Common myeloid progenitor, CD34-positive (primary cell): ENCODE measurements around the gene TBRG1.
A peak's percentile ranks its signal among the peaks of the same experiment; 100 is the strongest.

Experiments
- CTCF ChIA-PET: fragments of 350-600 bp; sonication (Branson Sonifier 250); formaldehyde crosslinking; loops from one replicate; lab custom pipeline; 2021; ENCODE audit warnings: antibody characterized with exemption; lab: Charles Lee
- POLR2A ChIA-PET: fragments of 350-600 bp; sonication (Branson Sonifier 250); formaldehyde crosslinking; loops from one replicate; lab custom pipeline; 2021; ENCODE audit warnings: antibody characterized with exemption; lab: Charles Lee
- DNase-seq, 3 donors: peaks; one replicate each; pipeline versions ENCODE4 v3.0.0 to v3.0.0-alpha.2; 2013
- H3K27ac ChIP-seq, 2 experiments: 1 replicate in 1 of 2; 2 replicates in 1 of 2; pipeline ENCODE4 v1.7.0; 2013; ENCODE audit warnings: inconsistent platforms in 2 of 2, low read length in 2 of 2, mild to moderate bottlenecking in 2 of 2, low read depth in 1 of 2, moderate library complexity in 1 of 2; ENCODE audit not compliant: severe bottlenecking in 2 of 2, insufficient read depth in 1 of 2, poor library complexity in 1 of 2
- H3K27me3 ChIP-seq, 5 experiments: replicated peaks in 2 of 5; 1 replicate in 3 of 5; 2 replicates in 2 of 5; pipeline versions ENCODE4 v1.6.1 to v1.7.0; 2013; ENCODE audit warnings: low read length in 4 of 5, mild to moderate bottlenecking in 2 of 5, moderate library complexity in 2 of 5, inconsistent platforms in 1 of 5; ENCODE audit not compliant: insufficient read depth in 5 of 5, control insufficient read depth in 4 of 5
- H3K36me3 ChIP-seq, 4 experiments: 1 replicate in 2 of 4; 2 replicates in 2 of 4; pipeline versions ENCODE4 v1.6.1 to v1.7.0; 2013; ENCODE audit warnings: low read length in 3 of 4, control low read depth in 1 of 4, mild to moderate bottlenecking in 1 of 4; ENCODE audit not compliant: control insufficient read depth in 4 of 4, insufficient read depth in 4 of 4
- H3K4me1 ChIP-seq, 4 experiments: 1 replicate in 3 of 4; 2 replicates in 1 of 4; pipeline versions ENCODE4 v1.6.1 to v1.7.1; 2013; ENCODE audit warnings: low read length in 3 of 4, mild to moderate bottlenecking in 3 of 4, control low read depth in 1 of 4, inconsistent platforms in 1 of 4, moderate library complexity in 1 of 4; ENCODE audit not compliant: control insufficient read depth in 4 of 4, insufficient read depth in 4 of 4; ENCODE audit errors: control extremely low read depth in 1 of 4
- H3K4me3 ChIP-seq, 7 experiments: 1 replicate in 4 of 7; 2 replicates in 3 of 7; pipeline versions ENCODE4 v1.5.1 to v1.7.0; 2013; ENCODE audit warnings: mild to moderate bottlenecking in 7 of 7, low read length in 6 of 7, moderate library complexity in 6 of 7, inconsistent platforms in 2 of 7, low read depth in 2 of 7, control low read depth in 1 of 7; ENCODE audit not compliant: insufficient read depth in 4 of 7, control insufficient read depth in 1 of 7; ENCODE audit errors: extremely low read depth in 1 of 7
- H3K9me3 ChIP-seq, 5 experiments: 1 replicate in 4 of 5; 2 replicates in 1 of 5; pipeline versions ENCODE4 v1.6.1 to v1.7.1; 2013; ENCODE audit warnings: low read length in 4 of 5, mild to moderate bottlenecking in 2 of 5, inconsistent platforms in 1 of 5, low read depth in 1 of 5, moderate library complexity in 1 of 5; ENCODE audit not compliant: control insufficient read depth in 4 of 5, insufficient read depth in 2 of 5; ENCODE audit errors: control extremely low read depth in 1 of 5
- WGBS: methylation state at CpG from one replicate; pipeline ENCODE4 v1.1.5; 2013; ENCODE audit not compliant: insufficient coverage; 5-methylcytosine and 5-hydroxymethylcytosine counted together

The TBRG1 gene

DNA sequence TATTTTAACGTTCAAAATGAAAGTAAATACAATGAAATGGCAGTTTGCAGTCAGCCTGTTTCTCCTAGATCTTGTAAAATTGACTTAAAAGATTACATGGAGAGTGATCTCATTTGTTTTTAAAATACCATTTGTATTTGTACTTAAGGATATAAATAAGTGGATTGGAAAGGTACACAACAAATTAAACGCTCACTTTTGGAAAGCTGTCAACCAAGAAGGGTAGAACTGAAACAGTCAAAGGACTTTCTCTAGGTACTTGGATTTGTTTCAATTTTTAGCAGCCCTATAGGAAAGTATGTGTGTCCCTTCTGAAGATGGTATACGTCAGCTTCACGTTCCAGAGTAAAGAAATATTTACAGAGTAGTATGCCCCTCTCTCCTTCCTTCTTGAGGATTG lies 7.3 kb downstream of the TBRG1 start:
- H3K36me3 ChIP-seq: peaks cover 25 to 82% (median 60%) of the 10 kb centered on the region in 4 experiments
- no peaks in the 10 kb centered on the region for H3K27me3 ChIP-seq
- WGBS: 100% methylated on average over 3 of the region's 4 CpGs
- ChIA-PET POLR2A (interaction anchor here (1.1 kb wide), 1 partner anchor 9 kb away, joined by 3 read pairs; no protein-coding TSS in a partner anchor), CTCF (interaction anchor here (0.8 to 6.1 kb wide), 9 partner anchors 10 to 236 kb away, joined by 3 to 64 read pairs (median 3); no protein-coding TSS in a partner anchor)
- DNase-seq: no peak
- no peak overlapping the region for H3K27ac ChIP-seq
- H3K4me1 ChIP-seq: no peaks in the 10 kb centered on the region
- H3K4me3 ChIP-seq: no peak overlapping the region
- no peaks in the 10 kb centered on the region for H3K9me3 ChIP-seq

DNA sequence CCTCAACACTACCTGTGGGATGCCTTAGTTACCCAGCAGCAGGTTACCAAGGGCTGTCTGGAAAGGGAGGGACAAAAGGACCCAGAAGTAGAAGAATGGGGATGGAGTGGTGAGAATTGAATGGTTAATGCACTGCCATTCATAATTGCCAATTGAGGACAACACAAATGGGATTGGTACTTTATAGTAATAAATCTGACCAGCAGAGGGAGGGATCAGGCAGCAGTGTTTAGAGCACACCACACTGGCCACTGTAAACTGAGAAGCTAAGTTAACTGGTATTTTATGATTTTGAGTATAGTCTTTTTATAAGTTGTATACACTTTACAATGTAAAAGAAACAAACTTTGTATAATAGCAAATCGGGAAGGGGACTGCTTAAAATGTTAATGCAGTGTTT lies 10.7 kb downstream of the TBRG1 start:
- ChIA-PET POLR2A (interaction anchor here (1.0 kb wide), 1 partner anchor 206 kb away, joined by 3 read pairs; no protein-coding TSS in a partner anchor), CTCF (interaction anchor here (0.8 to 6.1 kb wide), 9 partner anchors 9 to 204 kb away, joined by 3 to 64 read pairs (median 5); partner anchors contain the start of gene TBRG1)
- Histone ChIP-seq H3K4me3 (no peak overlapping the region), H3K27me3 (no peaks in the 10 kb centered on the region), H3K4me1 (no peaks in the 10 kb centered on the region), H3K9me3 (no peaks in the 10 kb centered on the region), H3K36me3 (peaks cover 19 to 87% (median 56%) of the 10 kb centered on the region in 4 experiments), H3K27ac (no peak overlapping the region)
- DNase-seq: peak; percentile 22 to 57 (median 54)
- WGBS: no CpG with 5 or more reads among the region's 1 CpG

DNA sequence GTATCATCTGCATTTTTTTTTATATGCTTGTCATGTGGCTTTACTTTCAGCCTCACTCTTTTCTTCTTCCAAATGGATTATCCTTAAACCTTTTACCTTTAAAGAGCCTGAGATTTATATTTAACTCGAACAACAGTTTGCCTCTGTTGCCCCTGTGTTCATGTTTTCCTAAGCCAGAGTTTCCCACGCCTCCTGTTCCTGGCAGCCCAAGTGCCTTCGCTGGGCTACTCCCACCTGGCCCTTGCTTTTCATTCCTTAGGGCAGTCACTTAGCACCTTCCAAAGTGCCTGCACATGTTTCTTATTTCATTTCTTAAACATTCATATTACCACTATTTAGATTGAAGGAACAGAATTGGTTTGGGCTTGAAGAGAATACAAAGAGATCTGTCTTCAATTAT lies 13.3 kb downstream of the TBRG1 start:
- 100% methylated on average over 3 of the region's 3 CpGs for WGBS
- Histone ChIP-seq H3K36me3 (peaks cover 14 to 86% (median 52%) of the 10 kb centered on the region in 4 experiments), H3K4me1 (no peaks in the 10 kb centered on the region), H3K9me3 (no peaks in the 10 kb centered on the region), H3K27ac (no peak overlapping the region), H3K27me3 (no peaks in the 10 kb centered on the region), H3K4me3 (no peak overlapping the region)
- POLR2A ChIA-PET: no interaction called here
- CTCF ChIA-PET: interaction anchor here (0.6 to 1.0 kb wide), 2 partner anchors 11 to 17 kb away, joined by 3 read pairs; no protein-coding TSS in a partner anchor
- no peak for DNase-seq

DNA sequence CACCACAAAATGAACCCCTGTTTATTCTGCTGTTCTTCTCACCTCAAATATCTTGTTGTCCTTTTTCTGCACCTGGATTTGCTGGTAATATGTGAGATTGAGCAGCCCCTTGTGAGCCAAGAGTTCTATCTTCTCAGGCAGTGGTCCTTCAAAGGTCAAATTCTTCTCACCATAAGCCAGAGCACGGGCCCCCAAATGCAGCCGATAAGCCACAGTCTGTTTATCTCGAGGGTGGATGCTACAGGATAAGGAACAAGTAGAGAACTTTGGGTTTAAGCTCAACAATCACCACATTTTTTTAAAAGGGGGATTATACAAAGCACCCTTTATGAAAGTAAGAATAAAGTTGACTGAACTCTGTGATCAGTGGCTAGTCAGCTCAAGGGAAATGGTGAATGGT lies 15.8 kb downstream of the TBRG1 start:
- CTCF ChIA-PET: interaction anchor here (1.5 to 1.9 kb wide), 2 partner anchors 9 to 12 kb away, joined by 3 to 5 read pairs; no protein-coding TSS in a partner anchor
- no peak for DNase-seq
- POLR2A ChIA-PET: interaction anchor here (0.8 kb wide), 1 partner anchor 9 kb away, joined by 3 read pairs; no protein-coding TSS in a partner anchor
- peaks cover 0 to 13% (median 5%) of the 10 kb centered on the region in 4 experiments for H3K4me1 ChIP-seq
- WGBS: no CpG with 5 or more reads among the region's 3 CpGs
- H3K36me3 ChIP-seq: peaks cover 4 to 61% (median 35%) of the 10 kb centered on the region in 4 experiments
- H3K27ac ChIP-seq: no peak overlapping the region
- H3K27me3 ChIP-seq: no peaks in the 10 kb centered on the region
- no peak overlapping the region for H3K4me3 ChIP-seq
- H3K9me3 ChIP-seq: no peaks in the 10 kb centered on the region

DNA sequence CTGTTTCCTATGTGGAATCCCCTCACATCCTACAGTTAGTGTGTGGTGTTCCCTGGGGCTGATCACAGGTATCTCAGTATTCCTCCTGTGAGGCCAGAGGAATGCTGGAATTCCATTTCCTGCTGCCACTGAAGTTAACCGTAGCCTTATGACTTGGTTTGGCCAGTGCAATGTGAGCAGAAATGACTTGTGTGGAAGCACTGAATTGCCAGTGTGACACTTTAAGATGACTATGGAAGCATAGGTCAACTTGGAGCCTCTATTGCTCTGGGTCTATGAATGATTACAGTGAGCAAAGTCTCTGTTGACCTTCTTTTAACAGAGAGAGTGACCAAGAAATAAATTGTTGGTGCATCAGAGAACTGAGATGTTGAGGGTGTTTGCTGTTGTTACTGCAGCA lies 16.5 kb downstream of the TBRG1 start:
- Histone ChIP-seq H3K36me3 (peaks cover 4 to 55% (median 32%) of the 10 kb centered on the region in 4 experiments), H3K27me3 (no peaks in the 10 kb centered on the region), H3K4me3 (no peak overlapping the region), H3K9me3 (no peaks in the 10 kb centered on the region), H3K4me1 (peaks cover 0 to 20% (median 8%) of the 10 kb centered on the region in 4 experiments), H3K27ac (no peak overlapping the region)
- ChIA-PET POLR2A (interaction anchor here (0.8 kb wide), 1 partner anchor 9 kb away, joined by 3 read pairs; no protein-coding TSS in a partner anchor), CTCF (interaction anchor here (1.5 to 6.9 kb wide), 3 partner anchors 7 to 11 kb away, joined by 3 to 64 read pairs (median 5); no protein-coding TSS in a partner anchor)
- WGBS: 100% methylated on average over 1 of the region's 1 CpG
- no peak for DNase-seq

DNA sequence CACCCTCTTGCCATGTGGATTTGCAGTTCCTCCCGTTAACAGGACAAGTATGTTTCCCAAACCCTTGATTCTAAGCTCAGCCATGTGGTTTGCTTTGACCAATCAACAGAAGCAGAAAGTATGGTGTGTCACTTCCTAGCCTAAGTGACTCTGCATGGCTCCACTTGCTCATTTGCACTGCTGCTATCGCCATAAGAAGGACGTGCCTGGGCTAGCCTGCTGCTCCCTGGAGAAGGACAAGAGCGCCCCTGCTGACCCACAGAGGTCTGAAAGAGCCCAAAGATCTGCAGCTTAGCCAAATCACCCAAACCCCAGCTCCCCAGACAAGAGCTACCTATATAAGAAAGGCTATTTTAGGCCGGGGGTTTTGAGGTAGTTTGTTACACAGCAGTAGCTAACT lies 18.0 kb downstream of the TBRG1 start:
- H3K36me3 ChIP-seq: peaks cover 2 to 42% (median 27%) of the 10 kb centered on the region in 4 experiments
- H3K4me1 ChIP-seq: peaks cover 0 to 29% (median 13%) of the 10 kb centered on the region in 4 experiments
- H3K9me3 ChIP-seq: no peaks in the 10 kb centered on the region
- H3K4me3 ChIP-seq: no peak overlapping the region
- ChIA-PET POLR2A (no interaction called here), CTCF (interaction anchor here (1.0 to 6.9 kb wide), 12 partner anchors 9 to 226 kb away, joined by 3 to 64 read pairs (median 3); partner anchors contain the start of gene MSANTD2)
- no peak for DNase-seq
- 100% methylated on average over 1 of the region's 5 CpGs for WGBS
- H3K27me3 ChIP-seq: no peaks in the 10 kb centered on the region
- H3K27ac ChIP-seq: no peak overlapping the region

DNA sequence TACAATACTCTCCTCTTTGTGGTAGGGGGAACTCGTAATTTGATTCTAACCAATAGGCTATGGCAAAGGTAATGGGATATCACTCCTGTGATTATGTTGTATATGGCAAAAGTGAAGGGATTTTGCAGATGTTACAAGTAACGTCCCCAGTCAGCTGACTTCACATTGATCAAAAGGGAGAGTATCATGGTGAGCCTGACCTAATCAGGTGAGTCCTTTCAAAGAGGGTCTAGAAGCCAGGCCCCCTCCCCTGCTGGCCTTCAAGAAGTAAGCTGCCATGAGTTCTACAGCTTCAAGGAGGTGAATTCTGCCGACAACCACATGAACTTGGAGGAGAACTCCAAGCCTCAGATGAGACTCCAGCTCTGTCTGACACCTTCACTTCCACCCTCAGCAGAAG lies 20.0 kb downstream of the TBRG1 start:
- 100% methylated on average over 1 of the region's 3 CpGs for WGBS
- POLR2A ChIA-PET: no interaction called here
- CTCF ChIA-PET: interaction anchor here (0.7 to 6.9 kb wide), 12 partner anchors 11 to 223 kb away, joined by 3 to 64 read pairs (median 6); partner anchors contain the start of gene MSANTD2

More for the DNA sequence above, 20.0 kb downstream of the TBRG1 start:
- H3K4me3 ChIP-seq: no peak overlapping the region
- peaks cover 0 to 29% (median 13%) of the 10 kb centered on the region in 4 experiments for H3K4me1 ChIP-seq
- no peaks in the 10 kb centered on the region for H3K27me3 ChIP-seq
- no peaks in the 10 kb centered on the region for H3K9me3 ChIP-seq
- no peak overlapping the region for H3K27ac ChIP-seq
- peaks cover 7 to 29% (median 15%) of the 10 kb centered on the region in 4 experiments for H3K36me3 ChIP-seq
- no peak for DNase-seq
